PC-9 (cell line): ENCODE results near the gene ZNF174. TPM values are rescaled to one million over a fixed set of nuclear protein-coding genes. Genes with fewer than 3 reads are reported as not detected.

Source experiments
- BruUV-seq: library from RNA; stranded (reverse); fragments of 400-500 nt; replicated peaks from 2 replicates; lab custom pipeline; 2021; lab: Mats Ljungman, UMichigan
- CTCF ChIA-PET: fragments of 300-600 bp; sonication (Branson Sonifier 250); formaldehyde crosslinking; loops from one replicate; lab custom pipeline; 2022; ENCODE audit warnings: antibody characterized with exemption; lab: Charles Lee
- POLR2A ChIA-PET: fragments of 300-600 bp; sonication (Branson Sonifier 250); formaldehyde crosslinking; loops from one replicate; lab custom pipeline; 2022; ENCODE audit warnings: antibody characterized with exemption; ENCODE audit not compliant: unreplicated experiment; lab: Charles Lee
- DNase-seq, 2 experiments: peaks; one replicate each; pipeline versions ENCODE4 v3.0.0 to v3.0.0-alpha.2; 2015 to 2022; ENCODE audit warnings: mixed read lengths in 1 of 2
- H2AFZ ChIP-seq: fragments of 200-600 bp; sonication (generic); 2 replicates; pipeline ENCODE4 v1.8.1; 2017; ENCODE audit warnings: antibody characterized with exemption
- H3F3A ChIP-seq: fragments of 200-600 bp; sonication (generic); 2 replicates; pipeline ENCODE4 v1.8.1; 2017; ENCODE audit warnings: antibody characterized with exemption, mild to moderate bottlenecking, low read depth; ENCODE audit not compliant: insufficient read depth
- H3K27ac ChIP-seq: fragments of 200-600 bp; sonication (generic); 2 replicates; pipeline ENCODE4 v1.6.1; 2016; ENCODE audit warnings: mixed run types
- H3K27me3 ChIP-seq: fragments of 200-600 bp; sonication (generic); 2 replicates; pipeline ENCODE4 v1.6.1; 2016; ENCODE audit warnings: low read depth, mixed run types; ENCODE audit not compliant: insufficient read depth
- H3K36me3 ChIP-seq: fragments of 200-600 bp; sonication (generic); 2 replicates; pipeline ENCODE4 v1.6.1; 2016; ENCODE audit warnings: low read depth, mixed run types
- H3K4me1 ChIP-seq: fragments of 200-600 bp; sonication (generic); replicated peaks from 2 replicates; pipeline ENCODE4 v1.6.1; 2016; ENCODE audit warnings: mixed run types; ENCODE audit not compliant: insufficient read depth
- H3K4me2 ChIP-seq: fragments of 200-600 bp; sonication (generic); 2 replicates; pipeline ENCODE4 v1.6.1; 2017; ENCODE audit warnings: mixed run types
- H3K4me3 ChIP-seq: fragments of 200-600 bp; sonication (generic); 2 replicates; pipeline ENCODE4 v1.6.1; 2016; ENCODE audit warnings: mixed run types
- H3K79me2 ChIP-seq: fragments of 200-600 bp; sonication (generic); 2 replicates; pipeline ENCODE4 v1.6.1; 2017; ENCODE audit warnings: low read depth, mixed run types
- H3K9me2 ChIP-seq: fragments of 200-600 bp; sonication (generic); 2 replicates; pipeline ENCODE4 v1.8.1; 2017; ENCODE audit warnings: mild to moderate bottlenecking; ENCODE audit not compliant: insufficient read depth
- H3K9me3 ChIP-seq: fragments of 200-600 bp; sonication (generic); 2 replicates; pipeline ENCODE4 v1.8.1; 2016; ENCODE audit warnings: low read depth; ENCODE audit not compliant: insufficient read depth
- H4K20me1 ChIP-seq: fragments of 200-600 bp; sonication (generic); 2 replicates; pipeline ENCODE4 v1.8.1; 2017; ENCODE audit not compliant: insufficient read depth
- EZH2 ChIP-seq: fragments of 200-600 bp; sonication (generic); IDR thresholded peaks from 2 replicates; pipeline ENCODE4 v1.8.0; 2017; ENCODE audit warnings: antibody characterized with exemption, low read depth
- intact Hi-C: fragments of 100-400 bp; cut with micrococcal nuclease; formaldehyde crosslinking; loops from one replicate; pipeline ENCODE4 v1.10.0; 2022; ENCODE audit not compliant: unreplicated experiment
- total RNA-seq: library from RNA; stranded (reverse); gene quantifications from 2 replicates; pipeline ENCODE4 v1.2.3, GENCODE V29; 2021
- TF ChIP-seq, protein P1 (sequence below): fragments of 200-600 bp; sonication (generic); conservative IDR thresholded peaks from 2 replicates; pipeline ENCODE4 v1.6.1; 2017; ENCODE audit warnings: mixed run types, antibody characterized with exemption, mild to moderate bottlenecking, moderate library complexity

Gene ZNF174
- total RNA-seq, 1 experiment from 2014 or later, result 13.2 TPM

DNA sequence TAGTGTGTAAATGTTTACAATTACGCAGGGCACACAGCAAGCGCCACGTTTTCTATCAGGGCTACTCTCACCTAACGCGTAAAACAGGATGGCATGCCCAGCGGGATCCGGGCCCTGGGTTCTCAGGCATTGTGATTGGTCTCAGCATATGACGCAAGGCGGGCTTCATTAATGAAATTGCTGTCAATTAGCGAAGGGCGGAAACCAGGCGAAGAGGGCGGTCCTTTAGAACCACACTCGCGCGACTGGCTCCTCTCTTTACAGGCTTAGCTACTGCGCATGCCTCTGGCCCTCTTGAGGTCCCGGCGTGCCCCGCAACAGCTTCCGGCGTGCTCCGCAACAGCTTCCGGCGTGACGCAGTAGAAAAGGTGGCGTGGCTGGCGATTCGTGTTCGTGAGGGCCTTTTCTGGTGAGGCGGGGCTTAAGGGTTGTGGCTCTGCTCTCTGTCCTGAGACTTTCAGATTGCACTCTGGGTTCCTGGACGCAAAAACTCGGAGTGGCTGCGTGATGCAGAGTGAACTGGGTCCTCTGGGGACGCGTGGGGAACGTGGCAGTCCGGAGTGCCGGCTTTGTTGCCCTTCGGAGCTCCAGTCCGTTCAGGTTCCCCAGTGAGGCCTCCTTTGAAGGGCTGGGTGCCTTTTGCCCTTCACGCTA, 36.1 kb upstream of the ZNF174 start:
- ChIA-PET POLR2A (no interaction called here), CTCF (no interaction called here)
- no TSS peak for BruUV-seq
- H3K9me3 ChIP-seq, result no peaks in the 10 kb centered on the region
- no peak overlapping the region for H3K27ac ChIP-seq
- H3K27me3 ChIP-seq, result peaks cover 42% of the 10 kb centered on the region
- H4K20me1 ChIP-seq, result no peaks in the 10 kb centered on the region
- no peaks in the 10 kb centered on the region for H3K9me2 ChIP-seq
- no peak overlapping the region for H3K4me3 ChIP-seq
- no peak overlapping the region for H3K4me2 ChIP-seq
- peak in 1 of 2 experiments; percentile 73 for DNase-seq
- no peak overlapping the region for H2AFZ ChIP-seq
- intact Hi-C loops, result loop anchor here (10.0 kb wide), 1 partner anchor 90 kb away; no protein-coding TSS in a partner anchor
- H3K79me2 ChIP-seq, result no peaks in the 10 kb centered on the region
- H3K4me1 ChIP-seq, result no peaks in the 10 kb centered on the region
- H3K36me3 ChIP-seq, result no peaks in the 10 kb centered on the region
- H3F3A ChIP-seq, result no peaks in the 10 kb centered on the region
- no peak for TF ChIP-seq EZH2
- TF ChIP-seq, protein P1, sequence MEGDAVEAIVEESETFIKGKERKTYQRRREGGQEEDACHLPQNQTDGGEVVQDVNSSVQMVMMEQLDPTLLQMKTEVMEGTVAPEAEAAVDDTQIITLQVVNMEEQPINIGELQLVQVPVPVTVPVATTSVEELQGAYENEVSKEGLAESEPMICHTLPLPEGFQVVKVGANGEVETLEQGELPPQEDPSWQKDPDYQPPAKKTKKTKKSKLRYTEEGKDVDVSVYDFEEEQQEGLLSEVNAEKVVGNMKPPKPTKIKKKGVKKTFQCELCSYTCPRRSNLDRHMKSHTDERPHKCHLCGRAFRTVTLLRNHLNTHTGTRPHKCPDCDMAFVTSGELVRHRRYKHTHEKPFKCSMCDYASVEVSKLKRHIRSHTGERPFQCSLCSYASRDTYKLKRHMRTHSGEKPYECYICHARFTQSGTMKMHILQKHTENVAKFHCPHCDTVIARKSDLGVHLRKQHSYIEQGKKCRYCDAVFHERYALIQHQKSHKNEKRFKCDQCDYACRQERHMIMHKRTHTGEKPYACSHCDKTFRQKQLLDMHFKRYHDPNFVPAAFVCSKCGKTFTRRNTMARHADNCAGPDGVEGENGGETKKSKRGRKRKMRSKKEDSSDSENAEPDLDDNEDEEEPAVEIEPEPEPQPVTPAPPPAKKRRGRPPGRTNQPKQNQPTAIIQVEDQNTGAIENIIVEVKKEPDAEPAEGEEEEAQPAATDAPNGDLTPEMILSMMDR, result no peak

DNA sequence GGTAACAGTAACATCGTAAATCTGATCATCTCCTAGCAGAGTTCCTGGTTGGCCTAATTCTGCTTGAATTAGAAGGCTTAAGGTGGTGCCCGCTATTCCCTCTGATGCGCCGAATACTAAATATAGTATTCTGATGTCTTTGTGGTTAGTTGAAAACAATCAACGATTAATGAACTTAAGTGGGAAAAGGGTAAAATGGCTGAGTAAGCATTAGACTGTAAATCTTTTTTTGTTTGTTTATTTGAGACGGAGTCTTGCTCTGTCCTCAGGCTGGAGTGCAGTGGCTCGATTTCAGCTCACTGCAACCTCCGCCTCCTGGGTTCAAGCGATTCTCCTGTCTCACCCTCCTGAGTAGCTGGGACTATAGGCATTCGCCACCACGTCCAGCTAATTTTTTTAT, 31.9 kb upstream of the ZNF174 start:
- TF ChIP-seq, protein P1, result no peak
- no peak for TF ChIP-seq EZH2
- Histone ChIP-seq H3K4me3 (no peak overlapping the region), H3K9me3 (peaks cover 7% of the 10 kb centered on the region; the same call in 1 of the 2 replicates), H3K36me3 (no peaks in the 10 kb centered on the region), H3K27ac (no peak overlapping the region), H3K79me2 (no peaks in the 10 kb centered on the region), H3K27me3 (peaks cover 13% of the 10 kb centered on the region; the same call in 1 of the 2 replicates), H3K4me2 (no peak overlapping the region), H3F3A (no peaks in the 10 kb centered on the region), H4K20me1 (no peaks in the 10 kb centered on the region), H3K9me2 (no peaks in the 10 kb centered on the region), H2AFZ (no peak overlapping the region), H3K4me1 (no peaks in the 10 kb centered on the region)
- ChIA-PET POLR2A (no interaction called here), CTCF (no interaction called here)
- BruUV-seq, result no TSS peak
- DNase-seq, result no peak
- intact Hi-C loops, result loop anchor here (10.0 kb wide), 1 partner anchor 86 kb away; no protein-coding TSS in a partner anchor

DNA sequence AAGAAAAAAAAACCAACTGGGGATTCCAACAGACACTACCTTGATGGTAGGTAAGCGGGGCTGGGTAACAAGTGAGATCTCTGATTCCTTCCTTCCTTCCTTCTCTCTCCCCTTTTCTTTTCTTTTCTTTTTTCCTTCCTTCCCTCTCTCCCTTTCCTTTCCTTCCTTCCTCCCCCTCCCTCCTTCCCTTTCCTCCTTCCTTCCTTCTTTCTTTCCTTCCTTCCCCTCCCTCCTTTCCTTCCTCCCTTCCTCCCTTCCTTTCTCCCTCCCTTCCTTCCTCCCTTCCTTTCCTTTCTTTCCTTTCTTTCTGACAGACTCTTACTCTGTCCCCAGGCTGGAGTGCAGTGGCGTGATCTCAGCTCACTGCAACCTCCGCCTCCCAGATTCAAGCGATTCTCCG, 25.3 kb upstream of the ZNF174 start:
- Histone ChIP-seq H3K9me3 (peaks cover 16% of the 10 kb centered on the region), H3K27me3 (peaks cover 18% of the 10 kb centered on the region; the same call in 1 of the 2 replicates), H4K20me1 (no peaks in the 10 kb centered on the region), H3K36me3 (no peaks in the 10 kb centered on the region), H3F3A (no peaks in the 10 kb centered on the region), H3K4me3 (no peak overlapping the region), H3K9me2 (no peaks in the 10 kb centered on the region), H3K27ac (no peak overlapping the region), H3K4me2 (no peak overlapping the region), H3K4me1 (no peaks in the 10 kb centered on the region), H3K79me2 (no peaks in the 10 kb centered on the region), H2AFZ (no peak overlapping the region)
- no peak for DNase-seq
- BruUV-seq, result no TSS peak
- ChIA-PET CTCF (no interaction called here), POLR2A (no interaction called here)
- TF ChIP-seq EZH2, result no peak
- TF ChIP-seq, protein P1, result no peak
- intact Hi-C loops, result no loop called here
